K562 (cell line): Measurements from ENCODE around the gene ZBTB20.

Source experiments
- ATF1 ChIP-seq, 2 experiments: fragments of 450-650 bp in 1 of 2; IDR thresholded peaks; 2 replicates each; pipeline ENCODE4 v1.6.1; 2016; ENCODE audit warnings: missing compliant biosample characterization in 1 of 2, missing genetic modification characterization in 1 of 2
- CREB1 ChIP-seq, 2 experiments: sonication (generic) in 1 of 2; formaldehyde crosslinking in 1 of 2; IDR thresholded peaks; 2 replicates each; pipeline versions ENCODE4 v1.6.1 to v1.8.0; 2012 to 2022; ENCODE audit warnings: inconsistent platforms in 1 of 2, mild to moderate bottlenecking in 1 of 2, missing genetic modification reagents in 1 of 2, moderate library complexity in 1 of 2
- SNRNP70 ChIP-seq: fragments of 200-400 bp; formaldehyde crosslinking; optimal IDR thresholded peaks from 2 replicates; pipeline ENCODE3; 2017; ENCODE audit warnings: low read depth, low read length
- YY1 ChIP-seq, 3 experiments: IDR thresholded peaks; 2 replicates each; pipeline ENCODE4 v1.6.1; 2011; ENCODE audit warnings: low read length in 2 of 3, mild to moderate bottlenecking in 2 of 3, moderate library complexity in 2 of 3, borderline replicate concordance in 1 of 3, control low read depth in 1 of 3, low read depth in 1 of 3; ENCODE audit not compliant: insufficient read depth in 3 of 3, insufficient replicate concordance in 2 of 3, control insufficient read depth in 1 of 3, insufficient read length in 1 of 3; ENCODE audit errors: extremely low read depth in 1 of 3
- TF ChIP-seq, protein P1 (sequence below): fragments of 450-650 bp; IDR thresholded peaks from 2 replicates; pipeline ENCODE4 v1.7.1; 2018; ENCODE audit warnings: mild to moderate bottlenecking, low read depth; ENCODE audit not compliant: partially characterized antibody

DNA sequence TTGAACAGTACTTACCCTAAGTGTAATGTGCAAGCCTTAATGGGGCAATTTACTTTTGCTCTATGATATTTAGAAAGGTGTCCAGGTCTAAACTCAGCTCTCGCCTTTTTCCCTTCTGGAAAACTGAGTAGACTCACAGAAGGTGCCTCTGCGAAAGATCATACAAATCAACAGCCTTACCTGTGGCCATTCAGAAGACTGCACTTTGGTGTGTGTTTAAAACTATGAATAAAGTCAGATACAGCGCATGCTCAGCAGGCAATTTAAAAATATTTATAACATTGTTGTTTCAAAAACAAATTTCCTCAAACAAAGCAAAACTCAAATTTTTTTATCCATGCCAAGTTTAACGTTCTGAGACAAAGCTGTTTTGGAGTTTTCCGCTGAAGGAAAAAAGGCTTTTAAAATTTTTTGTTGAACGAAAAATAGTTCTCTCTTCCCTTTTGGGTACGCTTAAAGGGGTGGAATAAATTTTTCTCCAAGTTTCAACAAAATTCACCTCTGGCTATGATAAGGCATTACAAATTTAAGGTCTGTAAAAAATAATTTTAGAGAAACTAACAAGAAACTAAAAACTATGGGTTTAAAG, 697.0 kb downstream of the ZBTB20 start:
- TF ChIP-seq ATF1 (CRISPR knock-in tag; IDR thresholded peaks at IDR 0.05) (no peak), ATF1 (tag; IDR thresholded peaks at IDR 0.05) (no peak), CREB1 (IDR thresholded peaks at IDR 0.05) (no peak), CREB1 (CRISPR knock-in tag; IDR thresholded peaks at IDR 0.05) (no peak), SNRNP70 (no peak), YY1 (IDR thresholded peaks at IDR 0.05; ENCODE audit: borderline replicate concordance in 1 of 3, control insufficient read depth in 1 of 3, extremely low read depth in 1 of 3, insufficient read depth in 3 of 3, insufficient read length in 1 of 3, insufficient replicate concordance in 2 of 3, low read depth in 1 of 3, low read length in 2 of 3) (no peak)
- TF ChIP-seq, protein P1, sequence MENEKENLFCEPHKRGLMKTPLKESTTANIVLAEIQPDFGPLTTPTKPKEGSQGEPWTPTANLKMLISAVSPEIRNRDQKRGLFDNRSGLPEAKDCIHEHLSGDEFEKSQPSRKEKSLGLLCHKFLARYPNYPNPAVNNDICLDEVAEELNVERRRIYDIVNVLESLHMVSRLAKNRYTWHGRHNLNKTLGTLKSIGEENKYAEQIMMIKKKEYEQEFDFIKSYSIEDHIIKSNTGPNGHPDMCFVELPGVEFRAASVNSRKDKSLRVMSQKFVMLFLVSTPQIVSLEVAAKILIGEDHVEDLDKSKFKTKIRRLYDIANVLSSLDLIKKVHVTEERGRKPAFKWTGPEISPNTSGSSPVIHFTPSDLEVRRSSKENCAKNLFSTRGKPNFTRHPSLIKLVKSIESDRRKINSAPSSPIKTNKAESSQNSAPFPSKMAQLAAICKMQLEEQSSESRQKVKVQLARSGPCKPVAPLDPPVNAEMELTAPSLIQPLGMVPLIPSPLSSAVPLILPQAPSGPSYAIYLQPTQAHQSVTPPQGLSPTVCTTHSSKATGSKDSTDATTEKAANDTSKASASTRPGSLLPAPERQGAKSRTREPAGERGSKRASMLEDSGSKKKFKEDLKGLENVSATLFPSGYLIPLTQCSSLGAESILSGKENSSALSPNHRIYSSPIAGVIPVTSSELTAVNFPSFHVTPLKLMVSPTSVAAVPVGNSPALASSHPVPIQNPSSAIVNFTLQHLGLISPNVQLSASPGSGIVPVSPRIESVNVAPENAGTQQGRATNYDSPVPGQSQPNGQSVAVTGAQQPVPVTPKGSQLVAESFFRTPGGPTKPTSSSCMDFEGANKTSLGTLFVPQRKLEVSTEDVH, result no peak
